H1 (cell line): Measurements from ENCODE around the gene SLC30A2. TPM values are rescaled to one million over a fixed set of nuclear protein-coding genes. Genes with fewer than 3 reads are reported as not detected.

Source experiments
- CHD7 ChIP-seq: fragments of 300-600 bp; sonication (generic); IDR thresholded peaks from 2 replicates; pipeline ENCODE4 v1.7.1; 2012; ENCODE audit warnings: low read length, moderate library complexity, mild to moderate bottlenecking, inconsistent platforms; ENCODE audit not compliant: insufficient replicate concordance
- TAF7 ChIP-seq: optimal IDR thresholded peaks from 2 replicates; pipeline ENCODE3; 2011; ENCODE audit warnings: low read depth, mild to moderate bottlenecking, inconsistent platforms, low read length, moderate library complexity, borderline replicate concordance
- polyA plus RNA-seq, 7 experiments: library from polyadenylated mRNA; depleted of rRNA in 3 of 7; stranded (reverse) in 5 of 7; unstranded in 2 of 7; fragments of >200 nt in 5 of 7; fragments of 200-250 nt in 2 of 7; gene quantifications; 1 replicate in 5 of 7; 2 replicates in 1 of 7; 4 replicates in 1 of 7; pipeline versions ENCODE4 v1.2.1 to v1.2.3, GENCODE V29; 2011 to 2013; ENCODE audit warnings: missing spikeins in 2 of 7, mixed read lengths in 2 of 7
- total RNA-seq: library from RNA; stranded (reverse); fragmentation: NEBNext Ultra II Directional; extraction: Animal tissue kit (Norgen Biotek cat#: 25700); gene quantifications from 2 replicates; pipeline ENCODE4 v1.2.1, GENCODE V29; 2021

SLC30A2 gene
- total and polyA plus RNA-seq, 2 of the 8 experiments (the other 6 are each of a cell fraction or from before 2014, with no cell fraction given): 0.19 to 0.76 TPM

- TF ChIP-seq CHD7 (no peak), TAF7 (no peak)
- TF ChIP-seq, all 59 proteins: peak for 0
Measured at GRCh38 chr1:26025517-26025916, 20.4 kb downstream of the SLC30A2 start (continued).
